Smooth muscle cell (in vitro differentiated cells): Measurements from ENCODE around the gene KCNQ1. TPM values are rescaled to one million over a fixed set of nuclear protein-coding genes. Genes with fewer than 3 reads are reported as not detected.

ENCODE experiments used
- DNase-seq: peaks from one replicate; lab custom pipeline; 2025; ENCODE audit not compliant: unreplicated experiment; lab: John Stamatoyannopoulos, UW
- H2AFZ ChIP-seq: fragments of 200-600 bp; sonication (generic); 2 replicates; pipeline ENCODE4 v1.6.0; 2016; ENCODE audit warnings: antibody characterized with exemption, low read depth, mild to moderate bottlenecking
- H3F3A ChIP-seq: fragments of 200-600 bp; sonication (generic); 2 replicates; pipeline ENCODE4 v1.6.0; 2017; ENCODE audit warnings: antibody characterized with exemption, low read depth
- H3K27ac ChIP-seq: fragments of 200-600 bp; sonication (generic); 2 replicates; pipeline ENCODE4 v1.5.1; 2016; ENCODE audit warnings: low read depth, mild to moderate bottlenecking
- H3K27me3 ChIP-seq: fragments of 200-600 bp; sonication (generic); 2 replicates; pipeline ENCODE4 v1.6.1; 2016; ENCODE audit warnings: low read depth, mild to moderate bottlenecking
- H3K36me3 ChIP-seq: fragments of 200-600 bp; sonication (generic); 2 replicates; pipeline ENCODE4 v1.5.1; 2016; ENCODE audit warnings: low read depth
- H3K4me1 ChIP-seq: fragments of 200-600 bp; sonication (generic); 2 replicates; pipeline ENCODE4 v1.5.1; 2016; ENCODE audit warnings: low read depth
- H3K4me2 ChIP-seq: fragments of 200-600 bp; sonication (generic); 2 replicates; pipeline ENCODE4 v1.6.0; 2016; ENCODE audit warnings: mild to moderate bottlenecking
- H3K4me3 ChIP-seq: fragments of 200-600 bp; sonication (generic); 2 replicates; pipeline ENCODE4 v1.5.1; 2016; ENCODE audit warnings: mild to moderate bottlenecking
- H3K79me2 ChIP-seq: fragments of 200-600 bp; sonication (generic); 2 replicates; pipeline ENCODE4 v1.6.0; 2016; ENCODE audit warnings: low read depth, mild to moderate bottlenecking
- H3K9ac ChIP-seq: fragments of 200-600 bp; sonication (generic); 2 replicates; pipeline ENCODE4 v1.6.0; 2016; ENCODE audit warnings: low read depth
- H3K9me3 ChIP-seq: fragments of 200-600 bp; sonication (generic); replicated peaks from 2 replicates; pipeline ENCODE4 v1.5.1; 2016; ENCODE audit warnings: low read depth
- H4K20me1 ChIP-seq: fragments of 200-600 bp; sonication (generic); 2 replicates; pipeline ENCODE4 v1.6.0; 2016; ENCODE audit warnings: low read depth
- CTCF ChIP-seq: fragments of 200-600 bp; sonication (generic); IDR thresholded peaks from 2 replicates; pipeline ENCODE4 v1.5.1; 2017; ENCODE audit warnings: borderline replicate concordance, mild to moderate bottlenecking, antibody characterized with exemption; ENCODE audit not compliant: insufficient read depth, poor library complexity, severe bottlenecking
- WGBS: methylation state at CpG from one replicate; pipeline ENCODE4 v1.1.7; 2016; ENCODE audit warnings: low lambda C conversion rate; 5-methylcytosine and 5-hydroxymethylcytosine counted together
- polyA plus RNA-seq: library from polyadenylated mRNA; unstranded; fragments of >200 nt; fragmentation: Nextera tagmentation; extraction: Ambion mirVana; gene quantifications from 2 replicates; pipeline ENCODE4 v1.2.1, GENCODE V29; 2016
- total RNA-seq: library from RNA; depleted of rRNA; stranded (reverse); fragments of >200 nt; gene quantifications from 2 replicates; pipeline ENCODE4 v1.2.3, GENCODE V29; 2014

KCNQ1 gene
- total and polyA plus RNA-seq, 2 experiments from 2014 or later, result 1.3 to 2.3 TPM

GRCh38 chr11:2576111-2576510 lies 131.3 kb downstream of the KCNQ1 start:
- TF ChIP-seq CTCF, result no peak
- Histone ChIP-seq H3K4me2 (no peak overlapping the region), H3K4me1 (no peaks in the 10 kb centered on the region), H3K27ac (no peak overlapping the region), H3K4me3 (no peak overlapping the region), H3K36me3 (no peaks in the 10 kb centered on the region), H3F3A (no peaks in the 10 kb centered on the region), H4K20me1 (no peaks in the 10 kb centered on the region), H3K79me2 (no peaks in the 10 kb centered on the region), H3K9me3 (no peaks in the 10 kb centered on the region), H3K9ac (no peak overlapping the region), H2AFZ (no peak overlapping the region), H3K27me3 (no peaks in the 10 kb centered on the region)
- DNase-seq, result no peak
- WGBS, result 96% methylated on average over 15 of the region's 15 CpGs

GRCh38 chr11:2576549-2576948 lies 131.7 kb downstream of the KCNQ1 start:
- Histone ChIP-seq H3F3A (no peaks in the 10 kb centered on the region), H4K20me1 (no peaks in the 10 kb centered on the region), H3K9me3 (no peaks in the 10 kb centered on the region), H3K79me2 (no peaks in the 10 kb centered on the region), H3K27me3 (no peaks in the 10 kb centered on the region), H3K36me3 (no peaks in the 10 kb centered on the region), H3K4me1 (no peaks in the 10 kb centered on the region), H3K4me2 (no peak overlapping the region), H3K4me3 (no peak overlapping the region), H3K9ac (no peak overlapping the region), H2AFZ (no peak overlapping the region), H3K27ac (no peak overlapping the region)
- DNase-seq, result no peak
- WGBS, result 97% methylated on average over 14 of the region's 15 CpGs
- TF ChIP-seq CTCF, result no peak

- Histone ChIP-seq H3K9me3 (no peaks in the 10 kb centered on the region), H3K27ac (no peak overlapping the region), H3K79me2 (no peaks in the 10 kb centered on the region), H3K9ac (no peak overlapping the region), H3K4me2 (no peak overlapping the region), H3K27me3 (no peaks in the 10 kb centered on the region), H3F3A (no peaks in the 10 kb centered on the region), H3K36me3 (no peaks in the 10 kb centered on the region), H3K4me3 (no peak overlapping the region), H3K4me1 (no peaks in the 10 kb centered on the region), H4K20me1 (no peaks in the 10 kb centered on the region), H2AFZ (no peak overlapping the region)
- DNase-seq, result no peak
- TF ChIP-seq CTCF, result no peak
- 88% methylated on average over 32 of the region's 33 CpGs for WGBS
Measured at GRCh38 chr11:2577031-2577990, 132.5 kb downstream of the KCNQ1 start.
